ENCODE data around the gene DDA1. TPM values are rescaled to one million over a fixed set of nuclear protein-coding genes. Genes with fewer than 3 reads are reported as not detected.

The DDA1 gene
- total and polyA plus RNA-seq, 9 of the 15 experiments (the other 6 are each of a cell fraction or from before 2014, with no cell fraction given): 1.4 to 83.8 (median 33.8) TPM

GRCh38 chr19:17266589-17266974 lies 42.8 kb upstream of the DDA1 start:
- DNase-seq (ENCODE audit: extremely low read depth in 1 of 4, low spot score in 3 of 4) (no peak), FAIRE-seq (no peak), ATAC-seq (no peak; the same call in 1 of the 3 replicates)
- Histone ChIP-seq H2AFZ (ENCODE audit: low read depth, low read length) (peak overlapping the region; percentile 73), H3K9me3 (replicated peaks; ENCODE audit: control insufficient read depth, insufficient read depth, low read depth, low read length) (no peaks in the 10 kb centered on the region), H3K4me2 (ENCODE audit: insufficient read depth, low read length) (peak overlapping the region; percentile 4; the same call in 1 of the 2 replicates), H3K9me1 (ENCODE audit: control insufficient read depth, insufficient read depth, low read length) (no peaks in the 10 kb centered on the region), H3K79me2 (ENCODE audit: control insufficient read depth, insufficient read depth, low read length) (peaks cover 19% of the 10 kb centered on the region), H3K4me3 (no peak overlapping the region), H3K9ac (ENCODE audit: insufficient read depth in 1 of 2, low read depth in 2 of 2, low read length in 2 of 2) (no peak overlapping the region), H4K20me1 (replicated peaks; ENCODE audit: control insufficient read depth, insufficient read depth, low read length) (no peaks in the 10 kb centered on the region), H3K27ac (ENCODE audit: extremely low read depth, low read depth, low read length) (peak overlapping the region; percentile 26; the same call in 1 of the 3 replicates), H3K27me3 (ENCODE audit: control insufficient read depth in 2 of 2, insufficient read depth in 2 of 2, low read length in 2 of 2) (no peaks in the 10 kb centered on the region), H3K36me3 (ENCODE audit: control insufficient read depth, insufficient read depth, low read length) (peaks cover 21% of the 10 kb centered on the region), H3K4me1 (replicated peaks in 1 of 2; ENCODE audit: control insufficient read depth in 2 of 2, insufficient read depth in 2 of 2, low read length in 2 of 2) (peaks cover 3 to 18% of the 10 kb centered on the region in 2 experiments; a peak in 3 of 5 replicates)
- intact Hi-C loops (cut with micrococcal nuclease): loop anchor here (5.0 kb wide), 1 partner anchor 39 kb away; the partner anchor contains the start of gene OCEL1
- TF ChIP-seq ZNF24 (IDR thresholded peaks at IDR 0.05) (no peak), RAD51 (IDR thresholded peaks at IDR 0.05; ENCODE audit: borderline replicate concordance, low read depth) (no peak), ZNF316 (IDR thresholded peaks at IDR 0.05) (peak; percentile 3; the same call in 1 of the 2 replicates), MYC (IDR thresholded peaks at IDR 0.05; ENCODE audit: low read depth, low read length) (no peak; the same call in 1 of the 2 replicates), MYC (CRISPR knock-in tag; IDR thresholded peaks at IDR 0.05; ENCODE audit: borderline replicate concordance, low read depth) (0 out of 2 replicates have a peak, but pooled peaks have one; percentile 37), HNRNPL (IDR thresholded peaks at IDR 0.05; ENCODE audit: low read depth, low read length) (no peak), MBD1 (CRISPR knock-in tag; IDR thresholded peaks at IDR 0.05) (0 out of 2 replicates have a peak, but pooled peaks have one; percentile 11), KDM5B (IDR thresholded peaks at IDR 0.05; ENCODE audit: insufficient replicate concordance, low read depth, low read length) (peak; percentile 19), NR2C1 (IDR thresholded peaks at IDR 0.05) (no peak), NR2C1 (tag; IDR thresholded peaks at IDR 0.05) (no peak), MLLT1 (IDR thresholded peaks at IDR 0.05) (0 out of 4 replicates have a peak, but pooled peaks of 1 of the 2 experiments have one; percentile 89), ZNF121 (CRISPR knock-in tag; conservative IDR thresholded peaks at IDR 0.05) (0 out of 2 replicates have a peak, but pooled peaks have one; percentile 1), THRAP3 (IDR thresholded peaks at IDR 0.05; ENCODE audit: borderline replicate concordance) (peak; percentile 90), ZFX (CRISPR knock-in tag; IDR thresholded peaks at IDR 0.05) (peak; percentile 43; the same call in 1 of the 2 replicates)
- in situ Hi-C loops (cut with MboI): no loop called here
- BruUV-seq (replicated peaks): no TSS peak
- 67% methylated on average over 11 of the region's 12 CpGs for WGBS (ENCODE audit: insufficient coverage, low coverage, missing lambda C conversion rate)
- POLR2A ChIA-PET: interaction anchor here (0.6 to 2.7 kb wide), 16 partner anchors 9 to 192 kb away, joined by 3 to 12 read pairs (median 4); partner anchors contain the start of genes ABHD8, ANKLE1, HAUS8 and USE1
- CTCF ChIA-PET (ENCODE audit: low intra/inter-chr PET ratio): no interaction called here

Measured in K562 (cell line).